Heart right ventricle (tissue), 16 donors: ENCODE results near the gene COL23A1. TPM values are rescaled to one million over a fixed set of nuclear protein-coding genes. Genes with fewer than 3 reads are reported as not detected.

Experiments used
- ATAC-seq, 8 donors: fragments of 200-7000 bp; cut with Tn5 transposase; one replicate each; pipeline ENCODE4 v1.9.1; 2020; ENCODE audit warnings: mild to moderate bottlenecking in 8 of 8, moderate library complexity in 8 of 8, moderate number of reproducible peaks in 1 of 8
- DNase-seq, 2 donors: peaks; one replicate each; pipeline ENCODE4 v3.0.0-alpha.2; 2020
- H3K27ac ChIP-seq, 10 donors: fragments of 200-600 bp; sonication (generic) in 2 of 10; one replicate each; pipeline versions ENCODE4 v1.5.0 to v1.8.0; 2020 to 2022; ENCODE audit warnings: mild to moderate bottlenecking in 3 of 10
- H3K27me3 ChIP-seq, 7 donors: fragments of 200-600 bp; one replicate each; pipeline ENCODE4 v1.8.0; 2021 to 2022; ENCODE audit warnings: mild to moderate bottlenecking in 2 of 7
- H3K36me3 ChIP-seq, 9 donors: fragments of 200-600 bp; sonication (generic) in 1 of 9; one replicate each; pipeline versions ENCODE4 v1.5.0 to v1.8.0; 2020 to 2022; ENCODE audit warnings: mild to moderate bottlenecking in 2 of 9
- H3K4me1 ChIP-seq, 9 donors: fragments of 200-600 bp; sonication (generic) in 1 of 9; one replicate each; pipeline versions ENCODE4 v1.5.0 to v1.8.0; 2020 to 2022; ENCODE audit warnings: mild to moderate bottlenecking in 4 of 9
- H3K4me3 ChIP-seq, 10 donors: fragments of 200-600 bp; sonication (generic) in 2 of 10; one replicate each; pipeline versions ENCODE4 v1.5.0 to v1.8.0; 2020 to 2022; ENCODE audit warnings: mild to moderate bottlenecking in 7 of 10, moderate library complexity in 2 of 10
- H3K9me3 ChIP-seq, 11 donors: fragments of 200-600 bp in 10 of 11; sonication (generic) in 2 of 11; one replicate each; pipeline versions ENCODE4 v1.5.0 to v1.8.0; 2013 to 2022; ENCODE audit warnings: mild to moderate bottlenecking in 2 of 11, control low read depth in 1 of 11, moderate library complexity in 1 of 11
- CTCF ChIP-seq, 9 donors: fragments of 200-600 bp; sonication (generic) in 2 of 9; IDR thresholded peaks; one replicate each; pipeline versions ENCODE4 v1.5.0 to v1.8.0; 2021 to 2022; ENCODE audit warnings: antibody characterized with exemption in 9 of 9, mild to moderate bottlenecking in 5 of 9, moderate library complexity in 1 of 9
- WGBS, 2 donors: extraction: QIAGEN DNeasy Blood & Tissue Kit; methylation state at CpG; one replicate each; pipeline ENCODE4 v1.1.7; 2013; ENCODE audit warnings: inconsistent platforms in 1 of 2; 5-methylcytosine and 5-hydroxymethylcytosine counted together
- intact Hi-C, 10 donors: fragments of 100-400 bp; cut with DNase I; formaldehyde crosslinking; loops; one replicate each; pipeline versions ENCODE4 v1.11.1 to v1.14.2; 2022
- polyA plus RNA-seq, 2 donors: library from polyadenylated mRNA; stranded (reverse); fragments of 200-250 nt; gene quantifications; one replicate each; pipeline ENCODE4 v1.2.3, GENCODE V29; 2013
- total RNA-seq, 10 donors: library from RNA; stranded (reverse); fragmentation: NEBNext Ultra II Directional in 3 of 10; extraction: Animal tissue kit (Norgen Biotek cat#: 25700) in 3 of 10; gene quantifications; one replicate each; pipeline versions ENCODE4 v1.2.1 to v1.2.4, GENCODE V29; 2021 to 2023
- donor health status: Arrhythmogenic right ventricular cardiomyopathy.
- donor health status: ischemic (EF 13 %, LVEDD 7.1; RV severe dilation, severe dysfunction).
- donor health status: healthy with polysubstance abuse.
- donor health status: DM: no; HTN: yes; CAD: no.
- donor health status: DM: no; HTN: no; CAD: no.
- donor health status: ischemic (EF 25% LVEDD 6.9; RV normal size, moderate dysfunction).
- donor health status: ischemic (EF 25% LVEDD 5.7; RV mildly dilated, moderate dysfunction).
- donor health status: healthy.
- donor health status: DM: yes; HTN: yes; CAD: no.
- donor health status: Ischemic cardiomyopathy.
- donor health status: ischemic (EF 35%, LVEDD 5.7; RV mildly dilated, moderate dysfunction).
- donor health status: nonischemic (EF 11% LVEDD 7.7; RV severe dilation, severe dysfunction).
- donor health status: DM: yes; HTN: yes; CAD: no.
- donor health status: PGD.
- donor health status: ischemic (EF 29% LVEDD 5.4; RV normal size, mild dysfunction).
- donor health status: nonischemic (EF 23%, LVEDD 6.1; RV moderate dilation, normal function).

COL23A1 gene
- total and polyA plus RNA-seq, 12 donors, result 8.9 to 29.0 (median 16.2) TPM

- no peaks in the 10 kb centered on the region for H3K27me3 ChIP-seq
- intact Hi-C loops, result no loop called here
- TF ChIP-seq CTCF (IDR thresholded peaks at IDR 0.05), result no peak
- H3K27ac ChIP-seq, result no peak overlapping the region
- H3K4me1 ChIP-seq, result peaks cover 0 to 20% (median 0%) of the 10 kb centered on the region in 9 donors
- H3K4me3 ChIP-seq, result no peak overlapping the region
- no peak for DNase-seq
- peaks cover 0 to 15% (median 0%) of the 10 kb centered on the region in 11 donors for H3K9me3 ChIP-seq
- no peak for ATAC-seq
- no peaks in the 10 kb centered on the region for H3K36me3 ChIP-seq
- 79 to 93% methylated on average over 8 of the region's 8 CpGs for WGBS, 2 donors
These were observed 112.4 kb downstream of the COL23A1 start for GRCh38 chr5:178477802-178478201.

- WGBS, 2 donors, result 81 to 86% methylated on average over 12 of the region's 12 CpGs
These were observed 113.0 kb downstream of the COL23A1 start for GRCh38 chr5:178476972-178477754.

GRCh38 chr5:178476531-178476930 lies 113.7 kb downstream of the COL23A1 start:
- H3K4me3 ChIP-seq, result no peak overlapping the region
- peak in 1 of 8 donors; percentile 12 for ATAC-seq
- 90 to 93% methylated on average over 8 of the region's 8 CpGs for WGBS, 2 donors
- peaks cover 0 to 15% (median 0%) of the 10 kb centered on the region in 11 donors for H3K9me3 ChIP-seq
- no peak overlapping the region for H3K27ac ChIP-seq
- H3K36me3 ChIP-seq, result no peaks in the 10 kb centered on the region
- peaks cover 0 to 20% (median 0%) of the 10 kb centered on the region in 9 donors for H3K4me1 ChIP-seq
- H3K27me3 ChIP-seq, result no peaks in the 10 kb centered on the region
- no peak for TF ChIP-seq CTCF (IDR thresholded peaks at IDR 0.05)
- intact Hi-C loops, result no loop called here
- no peak for DNase-seq

More at GRCh38 chr5:178476972-178477754, 113.0 kb downstream of the COL23A1 start:
- ATAC-seq (peak in 1 of 8 donors; percentile 67), DNase-seq (no peak)
- Histone ChIP-seq H3K27ac (peak overlapping the region in 1 of 10 donors; percentile 21), H3K27me3 (no peaks in the 10 kb centered on the region), H3K4me1 (peaks cover 0 to 20% (median 0%) of the 10 kb centered on the region in 9 donors), H3K36me3 (no peaks in the 10 kb centered on the region), H3K4me3 (no peak overlapping the region), H3K9me3 (peaks cover 0 to 15% (median 0%) of the 10 kb centered on the region in 11 donors)
- TF ChIP-seq CTCF (IDR thresholded peaks at IDR 0.05), result no peak
- intact Hi-C loops, result no loop called here

GRCh38 chr5:178475422-178475821 lies 114.8 kb downstream of the COL23A1 start:
- intact Hi-C loops, result no loop called here
- TF ChIP-seq CTCF (IDR thresholded peaks at IDR 0.05), result no peak
- 94 to 96% methylated on average over 5 of the region's 5 CpGs for WGBS, 2 donors

More at GRCh38 chr5:178475422-178475821, 114.8 kb downstream of the COL23A1 start:
- Histone ChIP-seq H3K27me3 (no peaks in the 10 kb centered on the region), H3K4me1 (peaks cover 0 to 20% (median 0%) of the 10 kb centered on the region in 9 donors), H3K36me3 (no peaks in the 10 kb centered on the region), H3K9me3 (peaks cover 0 to 15% (median 0%) of the 10 kb centered on the region in 11 donors), H3K27ac (no peak overlapping the region), H3K4me3 (no peak overlapping the region)
- DNase-seq (no peak), ATAC-seq (no peak)
